MM.1S (cell line): ENCODE results near the gene PROCA1.

Source experiments
- DNase-seq: peaks from one replicate; pipeline ENCODE4 v3.0.0-alpha.2; 2015
- H2AFZ ChIP-seq: fragments of 300-600 bp; sonication (generic); 2 replicates; pipeline ENCODE4 v1.6.0; 2016; ENCODE audit warnings: antibody characterized with exemption, low read length
- H3F3A ChIP-seq: fragments of 300-600 bp; sonication (generic); 2 replicates; pipeline ENCODE4 v1.6.1; 2016; ENCODE audit warnings: mild to moderate bottlenecking, antibody characterized with exemption, low read length, moderate library complexity, mixed read lengths; ENCODE audit not compliant: insufficient read depth
- H3K27ac ChIP-seq: fragments of 300-600 bp; sonication (generic); 2 replicates; pipeline ENCODE4 v1.5.1; 2016; ENCODE audit warnings: mild to moderate bottlenecking, low read length
- H3K27me3 ChIP-seq: fragments of 300-600 bp; sonication (generic); replicated peaks from 2 replicates; pipeline ENCODE4 v1.6.0; 2016; ENCODE audit warnings: low read length; ENCODE audit not compliant: insufficient read depth
- H3K36me3 ChIP-seq: fragments of 300-600 bp; sonication (generic); replicated peaks from 2 replicates; pipeline ENCODE4 v1.6.1; 2016; ENCODE audit warnings: mild to moderate bottlenecking, low read length, mixed read lengths; ENCODE audit not compliant: insufficient read depth
- H3K4me1 ChIP-seq: fragments of 300-600 bp; sonication (generic); 2 replicates; pipeline ENCODE4 v1.6.1; 2016; ENCODE audit warnings: low read length, mixed read lengths
- H3K4me2 ChIP-seq: fragments of 300-600 bp; sonication (generic); 2 replicates; pipeline ENCODE4 v1.6.0; 2016; ENCODE audit warnings: low read depth, low read length
- H3K4me3 ChIP-seq: fragments of 300-600 bp; sonication (generic); 2 replicates; pipeline ENCODE4 v1.5.1; 2016; ENCODE audit warnings: low read length, mixed read lengths
- H3K79me2 ChIP-seq: fragments of 300-600 bp; sonication (generic); 2 replicates; pipeline ENCODE4 v1.6.1; 2016; ENCODE audit warnings: mixed run types, low read length, mixed read lengths
- H3K9ac ChIP-seq: fragments of 300-600 bp; sonication (generic); 2 replicates; pipeline ENCODE4 v1.6.1; 2016; ENCODE audit warnings: low read length, mixed read lengths
- H3K9me2 ChIP-seq: fragments of 300-600 bp; sonication (generic); replicated peaks from 2 replicates; pipeline ENCODE4 v1.6.1; 2016; ENCODE audit warnings: mild to moderate bottlenecking, low read length, mixed read lengths; ENCODE audit not compliant: insufficient read depth
- H3K9me3 ChIP-seq: fragments of 300-600 bp; sonication (generic); replicated peaks from 2 replicates; pipeline ENCODE4 v1.6.1; 2016; ENCODE audit warnings: mild to moderate bottlenecking, low read length, mixed read lengths; ENCODE audit not compliant: insufficient read depth
- H4K20me1 ChIP-seq: fragments of 300-600 bp; sonication (generic); 2 replicates; pipeline ENCODE4 v1.6.1; 2016; ENCODE audit warnings: mild to moderate bottlenecking, low read length, moderate library complexity, mixed read lengths; ENCODE audit not compliant: insufficient read depth
- CTCF ChIP-seq: fragments of 300-600 bp; sonication (generic); IDR thresholded peaks from 2 replicates; pipeline ENCODE4 v1.5.1; 2016; ENCODE audit warnings: antibody characterized with exemption, low read length, mixed read lengths
- EZH2 ChIP-seq: fragments of 300-600 bp; sonication (generic); optimal IDR thresholded peaks from 2 replicates; pipeline ENCODE3; 2017; ENCODE audit warnings: low read depth, mild to moderate bottlenecking, antibody characterized with exemption, low read length, mixed read lengths
- EZH2phosphoT487 ChIP-seq: fragments of 300-600 bp; sonication (generic); IDR thresholded peaks from 2 replicates; pipeline ENCODE4 v1.6.1; 2018; ENCODE audit warnings: antibody characterized with exemption, low read length

Gene PROCA1

GRCh38 chr17:28705728-28706334, 5.9 kb downstream of the PROCA1 start:
- Histone ChIP-seq H3K9ac (no peak overlapping the region), H4K20me1 (no peaks in the 10 kb centered on the region), H3K4me1 (no peaks in the 10 kb centered on the region), H3K4me2 (no peak overlapping the region), H3K9me3 (no peaks in the 10 kb centered on the region), H3F3A (no peaks in the 10 kb centered on the region), H3K27me3 (no peaks in the 10 kb centered on the region), H3K27ac (no peak overlapping the region), H3K36me3 (0 out of 2 replicates have a peak, but pooled peaks cover 3% of the 10 kb centered on the region), H3K4me3 (no peak overlapping the region), H3K79me2 (no peaks in the 10 kb centered on the region), H3K9me2 (no peaks in the 10 kb centered on the region), H2AFZ (no peak overlapping the region)
- TF ChIP-seq EZH2phosphoT487 (no peak), CTCF (no peak), EZH2 (no peak)
- DNase-seq, result no peak

- no peaks in the 10 kb centered on the region for H3F3A ChIP-seq
- H3K9me2 ChIP-seq, result no peaks in the 10 kb centered on the region
- H4K20me1 ChIP-seq, result no peaks in the 10 kb centered on the region
- no peaks in the 10 kb centered on the region for H3K27me3 ChIP-seq
- H3K4me3 ChIP-seq, result no peak overlapping the region
- H3K36me3 ChIP-seq, result peaks cover 3% of the 10 kb centered on the region; the same call in 1 of the 2 replicates
- H3K79me2 ChIP-seq, result no peaks in the 10 kb centered on the region
- TF ChIP-seq CTCF (no peak), EZH2 (no peak), EZH2phosphoT487 (no peak)
- no peak for DNase-seq
- no peaks in the 10 kb centered on the region for H3K4me1 ChIP-seq
- H2AFZ ChIP-seq, result no peak overlapping the region
- H3K9me3 ChIP-seq, result no peaks in the 10 kb centered on the region
- no peak overlapping the region for H3K4me2 ChIP-seq
- no peak overlapping the region for H3K27ac ChIP-seq
- no peak overlapping the region for H3K9ac ChIP-seq
These were observed 6.5 kb downstream of the PROCA1 start for GRCh38 chr17:28705074-28705659.

GRCh38 chr17:28704219-28704858, 7.3 kb downstream of the PROCA1 start:
- no peaks in the 10 kb centered on the region for H4K20me1 ChIP-seq
- peaks cover 7% of the 10 kb centered on the region for H3K36me3 ChIP-seq

More at GRCh38 chr17:28704219-28704858, 7.3 kb downstream of the PROCA1 start:
- H3K79me2 ChIP-seq, result no peaks in the 10 kb centered on the region
- no peak overlapping the region for H3K4me3 ChIP-seq
- no peak overlapping the region for H3K9ac ChIP-seq
- no peak overlapping the region for H2AFZ ChIP-seq
- no peaks in the 10 kb centered on the region for H3F3A ChIP-seq
- no peak for DNase-seq
- no peaks in the 10 kb centered on the region for H3K27me3 ChIP-seq
- H3K9me2 ChIP-seq, result no peaks in the 10 kb centered on the region
- no peak for TF ChIP-seq CTCF
- no peak for TF ChIP-seq EZH2phosphoT487
- TF ChIP-seq EZH2, result no peak
- no peak overlapping the region for H3K27ac ChIP-seq
- no peaks in the 10 kb centered on the region for H3K4me1 ChIP-seq
- no peak overlapping the region for H3K4me2 ChIP-seq
- H3K9me3 ChIP-seq, result no peaks in the 10 kb centered on the region
